IMR-90 (cell line): ENCODE measurements around the gene PID1. TPM values are rescaled to one million over a fixed set of nuclear protein-coding genes. Genes with fewer than 3 reads are reported as not detected.

ENCODE experiments used
- ATAC-seq: fragments of 200-7000 bp; cut with Tn5 transposase; 2 replicates; pipeline ENCODE4 v1.9.1; 2020; ENCODE audit warnings: low read depth, mild to moderate bottlenecking, moderate library complexity
- BruUV-seq: library from RNA; stranded (reverse); fragments of 400-500 nt; replicated peaks from 2 replicates; lab custom pipeline; 2021; lab: Mats Ljungman, UMichigan
- CTCF ChIA-PET: fragments of 300-600 bp; formaldehyde crosslinking; extraction: SDS; loops from one replicate; lab custom pipeline; 2021; ENCODE audit warnings: antibody characterized with exemption; lab: Yijun Ruan, JAX
- POLR2A ChIA-PET: fragments of 300-600 bp; sonication (Branson Sonifier 250); formaldehyde crosslinking; loops from one replicate; lab custom pipeline; 2022; ENCODE audit warnings: antibody characterized with exemption; ENCODE audit not compliant: unreplicated experiment; lab: Charles Lee
- DNase-seq: peaks from one replicate; pipeline ENCODE4 v3.0.0; 2013
- H2AFZ ChIP-seq: replicated peaks from 2 replicates; pipeline ENCODE3; 2013; ENCODE audit warnings: low read length, mild to moderate bottlenecking; ENCODE audit not compliant: poor library complexity
- H2AK5ac ChIP-seq: 2 replicates; pipeline ENCODE4 v1.6.1; 2013; ENCODE audit warnings: low read depth, low read length, inconsistent platforms
- H2AK9ac ChIP-seq: replicated peaks from 2 replicates; pipeline ENCODE3; 2013; ENCODE audit warnings: mild to moderate bottlenecking, low read depth, low read length, moderate library complexity; ENCODE audit not compliant: poor library complexity
- H2BK120ac ChIP-seq: 2 replicates; pipeline ENCODE4 v1.6.1; 2013; ENCODE audit warnings: low read depth, low read length, inconsistent platforms
- H2BK15ac ChIP-seq: 3 replicates; pipeline ENCODE4 v1.6.1; 2013; ENCODE audit warnings: low read depth, low read length, inconsistent platforms
- H2BK20ac ChIP-seq: 2 replicates; pipeline ENCODE4 v1.6.1; 2013; ENCODE audit warnings: low read depth, mild to moderate bottlenecking, inconsistent platforms, low read length, moderate library complexity
- H2BK5ac ChIP-seq: 2 replicates; pipeline ENCODE4 v1.6.1; 2013; ENCODE audit warnings: mild to moderate bottlenecking, low read depth, low read length, inconsistent platforms; ENCODE audit not compliant: poor library complexity, severe bottlenecking
- H3K14ac ChIP-seq: replicated peaks from 2 replicates; pipeline ENCODE4 v1.6.1; 2013; ENCODE audit warnings: low read depth, low read length, inconsistent platforms
- H3K18ac ChIP-seq: 2 replicates; pipeline ENCODE4 v1.6.1; 2013; ENCODE audit warnings: low read depth, low read length, control low read depth
- H3K23ac ChIP-seq: 2 replicates; pipeline ENCODE4 v1.6.1; 2013; ENCODE audit warnings: low read depth, low read length, inconsistent platforms
- H3K27ac ChIP-seq: 2 replicates; pipeline ENCODE4 v1.5.1; 2013; ENCODE audit warnings: mild to moderate bottlenecking, control low read depth, low read length; ENCODE audit not compliant: insufficient read depth
- H3K27me3 ChIP-seq: 2 replicates; pipeline ENCODE4 v1.6.1; 2013; ENCODE audit warnings: low read length; ENCODE audit not compliant: control insufficient read depth, insufficient read depth
- H3K36me3 ChIP-seq: 2 replicates; pipeline ENCODE4 v1.6.1; 2013; ENCODE audit warnings: low read length, mixed read lengths; ENCODE audit not compliant: control insufficient read depth, insufficient read depth
- H3K4ac ChIP-seq: 2 replicates; pipeline ENCODE4 v1.6.1; 2013; ENCODE audit warnings: low read depth, low read length, inconsistent platforms
- H3K4me1 ChIP-seq: 2 replicates; pipeline ENCODE4 v1.6.1; 2013; ENCODE audit warnings: low read length, mixed read lengths; ENCODE audit not compliant: control insufficient read depth, insufficient read depth
- H3K4me2 ChIP-seq: 2 replicates; pipeline ENCODE4 v1.6.1; 2013; ENCODE audit warnings: low read depth, mild to moderate bottlenecking, control low read depth, low read length, moderate library complexity
- H3K4me3 ChIP-seq: 2 replicates; pipeline ENCODE4 v1.5.1; 2013; ENCODE audit warnings: low read depth, mild to moderate bottlenecking, control low read depth, low read length, moderate library complexity; ENCODE audit not compliant: insufficient read depth
- H3K56ac ChIP-seq: 2 replicates; pipeline ENCODE4 v1.6.1; 2013; ENCODE audit warnings: low read length, inconsistent platforms; ENCODE audit not compliant: insufficient read depth; ENCODE audit errors: extremely low read depth
- H3K79me1 ChIP-seq, 2 experiments: 2 replicates each; pipeline ENCODE4 v1.6.1; 2013; ENCODE audit warnings: low read length in 2 of 2, inconsistent platforms in 1 of 2, low read depth in 1 of 2
- H3K9ac ChIP-seq: 2 replicates; pipeline ENCODE4 v1.6.1; 2013; ENCODE audit warnings: low read depth, low read length, control low read depth
- H3K9me1 ChIP-seq: 2 replicates; pipeline ENCODE4 v1.6.1; 2013; ENCODE audit warnings: low read length, inconsistent platforms; ENCODE audit not compliant: insufficient read depth
- H3K9me3 ChIP-seq: 2 replicates; pipeline ENCODE4 v1.6.1; 2013; ENCODE audit warnings: low read length; ENCODE audit not compliant: control insufficient read depth, insufficient read depth
- H4K20me1 ChIP-seq: 2 replicates; pipeline ENCODE4 v1.6.1; 2013; ENCODE audit warnings: low read length, inconsistent platforms; ENCODE audit not compliant: insufficient read depth
- H4K5ac ChIP-seq: 2 replicates; pipeline ENCODE4 v1.6.1; 2013; ENCODE audit warnings: mild to moderate bottlenecking, low read depth, low read length, control low read depth
- H4K8ac ChIP-seq, 2 experiments: 2 replicates each; pipeline ENCODE4 v1.6.1; 2013; ENCODE audit warnings: low read depth in 2 of 2, low read length in 2 of 2, control low read depth in 1 of 2, inconsistent platforms in 1 of 2
- H4K91ac ChIP-seq: 2 replicates; pipeline ENCODE4 v1.6.1; 2013; ENCODE audit warnings: low read depth, low read length, inconsistent platforms; ENCODE audit not compliant: insufficient read depth
- BHLHE40 ChIP-seq: fragments of 150-350 bp; IDR thresholded peaks from 2 replicates; pipeline ENCODE4 v1.6.1; 2016; ENCODE audit warnings: mild to moderate bottlenecking, low read depth, low read length
- CHD1 ChIP-seq: IDR thresholded peaks from 2 replicates; pipeline ENCODE4 v1.6.1; 2012; ENCODE audit warnings: low read depth, low read length, improper control_type of control experiment
- POLR2A ChIP-seq: IDR thresholded peaks from 2 replicates; pipeline ENCODE4 v1.6.1; 2012; ENCODE audit warnings: mild to moderate bottlenecking, low read depth, low read length
- RAD21 ChIP-seq: IDR thresholded peaks from 2 replicates; pipeline ENCODE4 v1.6.1; 2012; ENCODE audit warnings: low read length, improper control_type of control experiment
- WGBS, 2 experiments: methylation state at CpG; one replicate each; pipeline versions ENCODE4 v1.1.5 to v1.1.7; 2013; ENCODE audit warnings: missing lambda C conversion rate in 2 of 2; ENCODE audit not compliant: insufficient read length in 1 of 2; ENCODE audit errors: extremely low coverage in 2 of 2; 5-methylcytosine and 5-hydroxymethylcytosine counted together
- dilution Hi-C: fragments of 300-500 bp; cut with HindIII; formaldehyde crosslinking; loops from one replicate; pipeline ENCODE4 v1.14.3; 2018; ENCODE audit warnings: low sequenced_read_pairs; ENCODE audit not compliant: unreplicated experiment
- in situ Hi-C: fragments of 300-500 bp; cut with MboI; formaldehyde crosslinking; loops from 3 replicates; pipeline ENCODE4 v1.14.3; 2019; ENCODE audit warnings: low sequenced_read_pairs, inconsistent platforms, mixed read lengths
- intact Hi-C: fragments of 100-400 bp; cut with micrococcal nuclease; formaldehyde crosslinking; loops from 2 replicates; pipeline ENCODE4 v1.10.0; 2022
- polyA plus RNA-seq, 3 experiments: library from polyadenylated mRNA; depleted of rRNA; stranded (reverse); fragments of >200 nt; gene quantifications; 2 replicates each; pipeline ENCODE4 v1.2.3, GENCODE V29; 2012; ENCODE audit warnings: low replicate concordance in 1 of 3
- total RNA-seq: library from RNA; depleted of rRNA; stranded (reverse); fragments of >200 nt; gene quantifications from 2 replicates; pipeline ENCODE4 v1.2.3, GENCODE V29; 2012
- TF ChIP-seq, protein P1 (sequence below): fragments of 150-350 bp; IDR thresholded peaks from 2 replicates; pipeline ENCODE4 v1.6.1; 2016; ENCODE audit warnings: low read depth, mild to moderate bottlenecking, low read length, moderate library complexity, borderline replicate concordance

PID1 gene
- total and polyA plus RNA-seq, 2 of the 4 experiments (the other 2 are of a cell fraction) = 0.90 to 1.9 TPM

DNA sequence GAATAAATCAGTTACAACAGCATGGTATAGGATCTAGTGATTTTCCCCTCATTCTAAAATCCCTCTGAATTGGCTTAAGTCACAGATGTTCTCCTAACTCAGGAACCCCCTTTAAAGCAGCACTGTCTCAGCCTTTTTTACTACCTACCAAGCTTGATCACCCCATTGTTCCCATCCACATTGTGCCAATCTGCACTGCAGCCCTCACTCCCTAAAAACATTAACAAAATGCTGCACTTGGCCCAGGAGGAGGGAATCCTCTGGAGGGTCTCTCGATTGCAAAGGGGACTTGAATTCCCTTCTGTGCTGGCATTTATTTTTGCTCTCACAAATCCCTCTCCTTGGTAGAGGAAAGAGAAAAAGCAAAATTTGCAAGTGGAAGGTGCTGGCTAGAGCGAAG lies 223.0 kb downstream of the PID1 start:
- dilution Hi-C loops = no loop called here
- no peak overlapping the region for H3K23ac ChIP-seq
- CTCF ChIA-PET = no interaction called here
- H3K9me3 ChIP-seq = peaks cover 10% of the 10 kb centered on the region
- no peak overlapping the region for H3K14ac ChIP-seq
- H3K4me1 ChIP-seq = no peaks in the 10 kb centered on the region
- TF ChIP-seq BHLHE40 (no peak), RAD21 (no peak), POLR2A (no peak), CHD1 (no peak)
- TF ChIP-seq, protein P1, sequence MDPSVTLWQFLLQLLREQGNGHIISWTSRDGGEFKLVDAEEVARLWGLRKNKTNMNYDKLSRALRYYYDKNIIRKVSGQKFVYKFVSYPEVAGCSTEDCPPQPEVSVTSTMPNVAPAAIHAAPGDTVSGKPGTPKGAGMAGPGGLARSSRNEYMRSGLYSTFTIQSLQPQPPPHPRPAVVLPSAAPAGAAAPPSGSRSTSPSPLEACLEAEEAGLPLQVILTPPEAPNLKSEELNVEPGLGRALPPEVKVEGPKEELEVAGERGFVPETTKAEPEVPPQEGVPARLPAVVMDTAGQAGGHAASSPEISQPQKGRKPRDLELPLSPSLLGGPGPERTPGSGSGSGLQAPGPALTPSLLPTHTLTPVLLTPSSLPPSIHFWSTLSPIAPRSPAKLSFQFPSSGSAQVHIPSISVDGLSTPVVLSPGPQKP = no peak
- no peak overlapping the region for H2BK5ac ChIP-seq
- H2BK20ac ChIP-seq = no peak overlapping the region
- H3K27ac ChIP-seq = no peak overlapping the region
- in situ Hi-C loops = no loop called here
- intact Hi-C loops = no loop called here
- no peaks in the 10 kb centered on the region for H3K79me1 ChIP-seq
- no peak for DNase-seq
- no peaks in the 10 kb centered on the region for H3K9me1 ChIP-seq
- BruUV-seq = no TSS peak
- H4K5ac ChIP-seq = no peak overlapping the region
- H3K56ac ChIP-seq = no peak overlapping the region
- POLR2A ChIA-PET = no interaction called here
- H2AFZ ChIP-seq = no peak overlapping the region
- no peak overlapping the region for H4K8ac ChIP-seq
- no peaks in the 10 kb centered on the region for H3K27me3 ChIP-seq
- no peak overlapping the region for H3K4me2 ChIP-seq
- no peaks in the 10 kb centered on the region for H4K20me1 ChIP-seq
- WGBS, 2 experiments = no CpG with 5 or more reads among the region's 2 CpGs
- H2AK5ac ChIP-seq = no peak overlapping the region
- no peak overlapping the region for H2BK120ac ChIP-seq
- no peak overlapping the region for H3K4ac ChIP-seq
- no peak overlapping the region for H3K9ac ChIP-seq
- no peak for ATAC-seq
- no peak overlapping the region for H4K91ac ChIP-seq
- H2BK15ac ChIP-seq = no peak overlapping the region
- H3K36me3 ChIP-seq = no peaks in the 10 kb centered on the region
- no peak overlapping the region for H2AK9ac ChIP-seq
- no peak overlapping the region for H3K18ac ChIP-seq
- no peak overlapping the region for H3K4me3 ChIP-seq
